Keratinocyte (primary cell): ENCODE results near the gene ERC2. TPM values are rescaled to one million over a fixed set of nuclear protein-coding genes. Genes with fewer than 3 reads are reported as not detected.

Experiments used
- DNase-seq: peaks from one replicate; pipeline ENCODE4 v3.0.0-alpha.2; 2011; ENCODE audit warnings: low read depth, missing footprints, low spot score
- FAIRE-seq: peaks from 2 replicates; lab custom pipeline; 2011; peaks lifted over from hg19 to GRCh38; lab: Jason Lieb, UNC
- H2AFZ ChIP-seq: 2 replicates; pipeline ENCODE4 v1.6.0; 2012; ENCODE audit warnings: low read length, control low read depth, inconsistent platforms; ENCODE audit not compliant: control insufficient read depth
- H3K27ac ChIP-seq: 2 replicates; pipeline ENCODE4 v1.5.1; 2011; ENCODE audit warnings: low read length; ENCODE audit not compliant: control insufficient read depth, insufficient read depth
- H3K27me3 ChIP-seq: 3 replicates; pipeline ENCODE4 v1.6.0; 2011; ENCODE audit warnings: low read length; ENCODE audit not compliant: control insufficient read depth, insufficient read depth; ENCODE audit errors: extremely low read depth
- H3K36me3 ChIP-seq, 2 experiments: 2 replicates in 1 of 2; 3 replicates in 1 of 2; pipeline ENCODE4 v1.5.1; 2011; ENCODE audit warnings: low read length in 2 of 2, mild to moderate bottlenecking in 1 of 2; ENCODE audit not compliant: control insufficient read depth in 2 of 2, insufficient read depth in 2 of 2; ENCODE audit errors: extremely low read depth in 1 of 2
- H3K4me1 ChIP-seq: 3 replicates; pipeline ENCODE4 v1.5.1; 2011; ENCODE audit warnings: low read length; ENCODE audit not compliant: control insufficient read depth, insufficient read depth; ENCODE audit errors: extremely low read depth
- H3K4me2 ChIP-seq: 3 replicates; pipeline ENCODE4 v1.6.0; 2011; ENCODE audit warnings: low read depth, low read length; ENCODE audit not compliant: control insufficient read depth, insufficient read depth; ENCODE audit errors: extremely low read depth
- H3K4me3 ChIP-seq, 3 experiments: fragments of 200-600 bp in 1 of 3; sonication (generic) in 1 of 3; 2 replicates in 2 of 3; 3 replicates in 1 of 3; pipeline ENCODE4 v1.5.1; 2011 to 2016; ENCODE audit warnings: low read length in 3 of 3, mild to moderate bottlenecking in 3 of 3, control low read depth in 2 of 3, inconsistent platforms in 1 of 3, low read depth in 1 of 3, mixed read lengths in 1 of 3, mixed run types in 1 of 3, moderate library complexity in 1 of 3; ENCODE audit not compliant: control insufficient read depth in 2 of 3, insufficient read depth in 2 of 3; ENCODE audit errors: extremely low read depth in 1 of 3
- H3K79me2 ChIP-seq: 2 replicates; pipeline ENCODE4 v1.6.0; 2012; ENCODE audit warnings: low read length; ENCODE audit not compliant: control insufficient read depth, insufficient read depth
- H3K9ac ChIP-seq: 3 replicates; pipeline ENCODE4 v1.6.0; 2011; ENCODE audit warnings: low read length; ENCODE audit not compliant: control insufficient read depth, insufficient read depth; ENCODE audit errors: extremely low read depth
- H3K9me1 ChIP-seq: 3 replicates; pipeline ENCODE4 v1.6.0; 2011; ENCODE audit warnings: low read length; ENCODE audit not compliant: control insufficient read depth, insufficient read depth; ENCODE audit errors: extremely low read depth
- H3K9me3 ChIP-seq: 2 replicates; pipeline ENCODE4 v1.5.1; 2012; ENCODE audit warnings: low read depth, low read length; ENCODE audit not compliant: control insufficient read depth
- H4K20me1 ChIP-seq: 3 replicates; pipeline ENCODE4 v1.6.0; 2011; ENCODE audit warnings: low read length; ENCODE audit not compliant: control insufficient read depth, insufficient read depth; ENCODE audit errors: extremely low read depth
- CTCF ChIP-seq, 3 experiments: IDR thresholded peaks in 1 of 3; conservative IDR thresholded peaks in 1 of 3; optimal IDR thresholded peaks in 1 of 3; 2 replicates in 2 of 3; 3 replicates in 1 of 3; pipeline versions ENCODE3 to v1.5.1; 2011; ENCODE audit warnings: low read length in 3 of 3, mild to moderate bottlenecking in 3 of 3, moderate library complexity in 2 of 3, control low read depth in 1 of 3, inconsistent platforms in 1 of 3; ENCODE audit not compliant: insufficient read depth in 2 of 3; ENCODE audit errors: extremely low read depth in 1 of 3
- EZH2 ChIP-seq: IDR thresholded peaks from one replicate; pipeline ENCODE4 v1.6.1; 2012; ENCODE audit warnings: inconsistent platforms, mild to moderate bottlenecking, low read length, moderate library complexity
- dilution Hi-C: fragments of 300-500 bp; cut with MboI; formaldehyde crosslinking; loops from one replicate; pipeline ENCODE4 v1.7.0; 2020; ENCODE audit warnings: low sequenced_read_pairs; ENCODE audit not compliant: extremely low pct_ligation_motif_present
- polyA plus RNA-seq, 5 experiments: library from polyadenylated mRNA; depleted of rRNA in 3 of 5; stranded (reverse) in 3 of 5; stranded (forward) in 1 of 5; unstranded in 1 of 5; fragments of >200 nt; gene quantifications; 1 replicate in 1 of 5; 2 replicates in 3 of 5; 3 replicates in 1 of 5; pipeline versions ENCODE4 v1.2.1 to v1.2.3, GENCODE V29; 2011 to 2012; ENCODE audit warnings: missing spikeins in 2 of 5, low read depth in 1 of 5, low replicate concordance in 1 of 5

Gene ERC2
- polyA plus RNA-seq, 1 donor (not counting 4 experiments of a cell fraction or from before 2014, with no cell fraction given): 0.08 TPM

DNA sequence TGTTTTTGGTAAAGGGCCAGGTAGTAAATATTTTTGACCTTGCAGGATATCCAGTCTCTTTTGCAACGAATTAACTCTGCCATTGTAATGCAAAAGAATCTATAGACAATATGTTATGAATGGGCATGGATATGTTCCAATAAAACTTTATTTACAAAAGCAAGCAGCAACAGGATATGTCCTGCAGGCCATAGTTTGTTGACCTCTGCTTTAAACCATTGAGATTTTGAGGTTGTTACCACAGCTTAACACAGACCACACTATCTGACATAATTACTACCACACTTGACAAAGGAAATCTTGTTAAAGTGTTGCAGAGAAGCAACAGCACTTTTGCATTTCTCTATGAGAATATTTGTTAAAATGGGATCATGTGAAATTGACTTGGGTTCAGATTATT lies 349.3 kb downstream of the ERC2 start:
- Histone ChIP-seq H3K9ac (no peak overlapping the region), H3K4me2 (no peak overlapping the region), H3K27ac (no peak overlapping the region), H3K27me3 (no peaks in the 10 kb centered on the region), H3K4me3 (no peak overlapping the region), H4K20me1 (no peaks in the 10 kb centered on the region), H3K36me3 (no peaks in the 10 kb centered on the region), H3K79me2 (no peaks in the 10 kb centered on the region), H2AFZ (no peak overlapping the region), H3K4me1 (peaks cover 3% of the 10 kb centered on the region), H3K9me1 (no peaks in the 10 kb centered on the region), H3K9me3 (peaks cover 3% of the 10 kb centered on the region)
- DNase-seq: no peak
- dilution Hi-C loops: no loop called here
- TF ChIP-seq CTCF (optimal IDR thresholded peaks at IDR 0.05 in 1 of 3, IDR thresholded peaks at IDR 0.05 in 1 of 3, conservative IDR thresholded peaks at IDR 0.05 in 1 of 3; ENCODE audit: extremely low read depth in 1 of 3, insufficient read depth in 2 of 3, low read length in 3 of 3) (no peak), EZH2 (no peak)
- FAIRE-seq: no peak

DNA sequence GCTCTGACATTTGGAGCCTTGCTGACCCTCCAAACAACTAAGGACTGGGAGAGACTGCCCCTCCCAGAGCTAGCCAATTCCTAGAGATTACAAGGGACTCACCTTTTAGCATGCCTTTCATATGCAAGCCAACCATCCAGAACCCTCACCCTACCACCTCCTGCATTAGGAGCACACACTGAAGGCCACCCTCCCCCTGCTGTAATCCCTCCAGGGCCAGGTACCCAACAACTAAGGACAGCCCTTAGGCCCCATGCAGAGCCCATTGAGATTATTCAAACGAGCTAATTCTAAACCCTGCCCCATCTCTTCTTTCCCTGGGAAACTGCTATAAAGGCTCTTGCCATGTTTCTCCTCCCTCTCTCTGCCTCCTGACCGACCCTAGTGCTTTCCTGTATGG lies 352.6 kb downstream of the ERC2 start:
- H3K9me1 ChIP-seq: no peaks in the 10 kb centered on the region
- no peak for DNase-seq
- H3K4me2 ChIP-seq: no peak overlapping the region
- H3K4me3 ChIP-seq: no peak overlapping the region
- H3K27ac ChIP-seq: no peak overlapping the region
- peaks cover 3% of the 10 kb centered on the region for H3K4me1 ChIP-seq
- no peaks in the 10 kb centered on the region for H3K27me3 ChIP-seq
- H3K36me3 ChIP-seq: no peaks in the 10 kb centered on the region
- FAIRE-seq: no peak
- TF ChIP-seq EZH2: no peak
- no peak for TF ChIP-seq CTCF (optimal IDR thresholded peaks at IDR 0.05 in 1 of 3, IDR thresholded peaks at IDR 0.05 in 1 of 3, conservative IDR thresholded peaks at IDR 0.05 in 1 of 3; ENCODE audit: extremely low read depth in 1 of 3, insufficient read depth in 2 of 3, low read length in 3 of 3)
- dilution Hi-C loops: no loop called here
- no peak overlapping the region for H2AFZ ChIP-seq
- H3K79me2 ChIP-seq: no peaks in the 10 kb centered on the region
- H4K20me1 ChIP-seq: no peaks in the 10 kb centered on the region
- H3K9me3 ChIP-seq: peaks cover 3% of the 10 kb centered on the region
- no peak overlapping the region for H3K9ac ChIP-seq
